Right lobe of liver (tissue), 4 donors: ENCODE data around the gene TERB1.

Experiments
- POLR2A ChIP-seq: fragments of 450-650 bp; IDR thresholded peaks from one replicate; pipeline ENCODE4 v1.6.1; 2017; ENCODE audit warnings: antibody characterized with exemption, mild to moderate bottlenecking
- TF ChIP-seq, protein P1 (sequence below), 4 donors: fragments of 200-600 bp in 3 of 4; fragments of 450-650 bp in 1 of 4; IDR thresholded peaks; one replicate each; pipeline versions ENCODE4 v1.5.1 to v1.8.0; 2016 to 2022; ENCODE audit warnings: antibody characterized with exemption in 4 of 4, mild to moderate bottlenecking in 2 of 4
- donor health status: DM: no; HTN: no; CAD: no.
- donor health status: DM: no; HTN: no; CAD: no.
- donor health status: DM: no; HTN: yes; CAD: no.

DNA sequence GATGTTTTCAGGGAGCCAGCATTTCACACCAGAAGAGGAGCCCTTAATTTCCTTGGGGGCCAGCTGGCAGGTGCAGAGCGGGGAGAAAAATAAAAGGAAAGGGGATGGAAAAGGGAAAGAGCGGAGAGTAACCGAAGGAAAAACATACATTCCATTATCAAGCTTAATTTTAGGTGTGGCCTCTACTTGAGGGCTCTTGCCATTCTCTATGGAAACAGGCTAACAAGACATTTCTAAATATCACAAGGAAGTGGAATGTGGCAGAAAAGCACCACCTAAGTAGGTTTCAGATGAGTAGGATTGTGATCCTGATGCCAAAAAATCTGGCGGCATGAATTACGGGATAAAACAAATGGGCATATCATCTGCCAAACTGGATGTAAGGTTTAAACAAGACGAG lies 49.0 kb downstream of the TERB1 start:
- TF ChIP-seq, protein P1, sequence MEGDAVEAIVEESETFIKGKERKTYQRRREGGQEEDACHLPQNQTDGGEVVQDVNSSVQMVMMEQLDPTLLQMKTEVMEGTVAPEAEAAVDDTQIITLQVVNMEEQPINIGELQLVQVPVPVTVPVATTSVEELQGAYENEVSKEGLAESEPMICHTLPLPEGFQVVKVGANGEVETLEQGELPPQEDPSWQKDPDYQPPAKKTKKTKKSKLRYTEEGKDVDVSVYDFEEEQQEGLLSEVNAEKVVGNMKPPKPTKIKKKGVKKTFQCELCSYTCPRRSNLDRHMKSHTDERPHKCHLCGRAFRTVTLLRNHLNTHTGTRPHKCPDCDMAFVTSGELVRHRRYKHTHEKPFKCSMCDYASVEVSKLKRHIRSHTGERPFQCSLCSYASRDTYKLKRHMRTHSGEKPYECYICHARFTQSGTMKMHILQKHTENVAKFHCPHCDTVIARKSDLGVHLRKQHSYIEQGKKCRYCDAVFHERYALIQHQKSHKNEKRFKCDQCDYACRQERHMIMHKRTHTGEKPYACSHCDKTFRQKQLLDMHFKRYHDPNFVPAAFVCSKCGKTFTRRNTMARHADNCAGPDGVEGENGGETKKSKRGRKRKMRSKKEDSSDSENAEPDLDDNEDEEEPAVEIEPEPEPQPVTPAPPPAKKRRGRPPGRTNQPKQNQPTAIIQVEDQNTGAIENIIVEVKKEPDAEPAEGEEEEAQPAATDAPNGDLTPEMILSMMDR (IDR thresholded peaks at IDR 0.05), result no peak
- no peak for TF ChIP-seq POLR2A
